Glomerular endothelial cell (primary cell): ENCODE measurements around the gene SUSD6. TPM values are rescaled to one million over a fixed set of nuclear protein-coding genes. Genes with fewer than 3 reads are reported as not detected.
"Not testable (repeated sequence)": the region's sequence is repeated elsewhere in the genome, so short reads cannot be mapped to it uniquely, and the experiment has no call there.

Source experiments
- DNase-seq: peaks from one replicate; pipeline ENCODE4 v3.0.0-alpha.2; 2011; ENCODE audit warnings: low read depth, low spot score; ENCODE audit errors: extremely low read depth
- total RNA-seq: library from RNA; depleted of rRNA; stranded (reverse); fragments of >200 nt; gene quantifications from 2 replicates; pipeline ENCODE4 v1.2.3, GENCODE V29; 2015

The SUSD6 gene
- total RNA-seq, 1 donor from 2014 or later, result 54.1 TPM

GRCh38 chr14:69647642-69648041 lies 36.2 kb downstream of the SUSD6 start:
- DNase-seq, result not testable (repeated sequence)

- no peak for DNase-seq
Observed at GRCh38 chr14:69648480-69649451, 37.4 kb downstream of the SUSD6 start.

GRCh38 chr14:69650948-69651369 lies 39.6 kb downstream of the SUSD6 start:
- no peak for DNase-seq

GRCh38 chr14:69651664-69652063 lies 40.3 kb downstream of the SUSD6 start:
- DNase-seq, result no peak

- no peak for DNase-seq
Observed at GRCh38 chr14:69652942-69653684, 41.7 kb downstream of the SUSD6 start.

- no peak for DNase-seq
Observed at GRCh38 chr14:69654116-69654515, 42.7 kb downstream of the SUSD6 start.

GRCh38 chr14:69657950-69658355 lies 46.6 kb downstream of the SUSD6 start:
- no peak for DNase-seq

- DNase-seq, result no peak
Observed at GRCh38 chr14:69658664-69659261, 47.4 kb downstream of the SUSD6 start.

- no peak for DNase-seq
Observed at GRCh38 chr14:69660344-69661193, 49.2 kb downstream of the SUSD6 start.

- DNase-seq, result no peak
Observed at GRCh38 chr14:69661194-69661537, 49.8 kb downstream of the SUSD6 start.

DNA sequence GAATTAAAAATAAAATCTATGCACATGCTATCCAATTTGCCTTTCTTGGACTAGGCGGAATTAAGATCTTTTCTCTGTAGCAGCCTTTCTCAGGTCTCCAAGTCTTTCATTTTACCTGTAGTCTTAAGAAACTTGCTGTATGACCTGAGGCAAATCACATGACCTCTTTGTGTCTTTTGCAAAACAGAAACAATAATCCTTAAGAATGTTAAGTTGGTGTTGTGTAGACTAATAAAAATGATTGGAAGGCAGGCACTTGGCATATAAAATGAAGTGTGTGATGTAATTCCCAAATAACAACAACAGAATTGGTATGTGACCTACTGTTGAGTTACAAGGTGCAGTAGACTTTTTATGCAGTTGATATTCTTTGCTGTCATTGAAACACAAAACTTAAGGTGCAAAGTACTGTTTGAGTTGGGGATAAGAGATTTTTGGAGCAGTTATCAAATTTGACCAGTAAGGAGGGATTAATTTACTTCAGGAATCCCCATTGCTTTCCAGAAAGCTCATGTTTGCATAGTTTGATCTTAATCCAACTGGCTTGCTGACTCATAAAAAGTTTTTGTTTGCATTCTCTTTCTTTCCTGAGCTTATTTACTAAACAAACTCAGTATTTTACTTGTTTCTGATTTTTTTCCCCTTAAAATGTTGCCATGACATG lies 51.4 kb downstream of the SUSD6 start:
- no peak for DNase-seq

DNA sequence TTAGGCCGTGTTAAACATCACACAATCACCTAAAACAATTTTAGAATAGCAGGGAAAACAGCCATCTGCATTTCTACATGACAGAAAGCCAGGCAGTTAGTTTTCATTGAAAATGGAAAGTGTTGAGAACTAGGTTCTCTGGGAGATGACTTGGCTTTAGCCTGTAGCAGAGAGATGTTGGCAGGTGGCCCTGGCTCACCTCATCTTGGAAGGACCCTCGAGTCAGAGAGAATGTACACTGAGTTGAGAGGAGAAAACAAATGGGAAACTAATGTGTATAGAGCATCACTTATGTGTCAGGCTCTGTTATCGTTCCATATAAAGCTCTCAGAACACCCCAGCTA lies 51.9 kb downstream of the SUSD6 start:
- no peak for DNase-seq

- DNase-seq, result no peak
Observed at GRCh38 chr14:69664265-69664664, 52.9 kb downstream of the SUSD6 start.

GRCh38 chr14:69664865-69665526 lies 53.6 kb downstream of the SUSD6 start:
- no peak for DNase-seq

GRCh38 chr14:69665631-69666030 lies 54.2 kb downstream of the SUSD6 start:
- DNase-seq, result no peak

- no peak for DNase-seq
Observed at GRCh38 chr14:69666112-69666511, 54.7 kb downstream of the SUSD6 start.

GRCh38 chr14:69666690-69667211 lies 55.4 kb downstream of the SUSD6 start:
- no peak for DNase-seq

DNA sequence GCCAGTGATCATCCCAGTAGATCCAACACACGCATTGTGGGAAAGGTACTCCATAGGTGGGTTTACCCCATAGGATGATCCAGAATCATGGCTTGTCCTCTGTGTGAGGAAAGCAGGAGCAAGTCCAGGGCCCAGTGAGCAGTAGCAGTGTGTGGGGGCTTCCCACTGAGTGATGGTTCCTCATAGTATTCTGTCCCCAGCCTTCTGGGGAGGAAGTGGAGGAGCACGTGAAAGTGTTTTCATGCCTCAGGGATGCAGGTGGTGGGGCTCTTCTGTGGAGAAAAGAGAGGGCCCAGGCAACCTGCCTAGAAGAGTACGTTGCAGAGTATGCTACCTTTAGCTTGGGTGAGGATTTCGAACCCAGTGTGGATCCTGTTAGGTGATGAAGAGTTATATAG lies 56.5 kb downstream of the SUSD6 start:
- DNase-seq, result no peak

- DNase-seq, result no peak
Observed at GRCh38 chr14:69669375-69669774, 58.0 kb downstream of the SUSD6 start.
